ENCODE data around the gene IFNGR2. TPM values are rescaled to one million over a fixed set of nuclear protein-coding genes. Genes with fewer than 3 reads are reported as not detected.

Gene IFNGR2
- total and polyA plus RNA-seq, 4 donors, result 58.6 to 198 (median 71.6) TPM

DNA sequence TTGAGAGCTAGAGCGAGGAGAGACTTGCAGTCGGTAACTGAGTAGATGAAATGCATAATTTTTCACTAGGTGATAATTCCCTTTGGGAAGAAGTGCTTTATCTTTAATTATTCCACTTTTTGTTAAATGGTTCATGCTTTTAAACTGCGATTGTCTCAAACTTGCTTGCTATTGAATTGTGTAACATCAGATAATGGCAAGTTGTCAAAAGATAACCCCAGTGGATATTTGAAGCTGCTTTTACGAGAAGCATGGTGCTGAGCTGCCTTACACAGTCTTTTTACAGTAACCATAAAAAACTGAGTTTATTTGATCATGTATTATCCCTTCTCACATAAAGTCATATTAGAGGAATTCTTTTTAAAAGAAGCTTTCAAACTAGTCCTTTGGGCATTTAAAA is 46.4 kb downstream of the IFNGR2 start:
- no peak overlapping the region for H3K9ac ChIP-seq (ENCODE audit: insufficient read depth in 1 of 2, low read length in 2 of 2)
- peaks cover 6 to 15% (median 7%) of the 10 kb centered on the region in 4 donors for H3K36me3 ChIP-seq (ENCODE audit: control insufficient read depth in 4 of 4, insufficient read depth in 4 of 4, low read length in 4 of 4)
- peaks cover 0 to 4% (median 2%) of the 10 kb centered on the region in 5 donors for H3K4me1 ChIP-seq (ENCODE audit: control insufficient read depth in 5 of 5, insufficient read depth in 5 of 5, low read length in 5 of 5)
- 91% methylated on average over 4 of the region's 4 CpGs for WGBS, 2 donors
- ATAC-seq (ENCODE audit: insufficient read depth, low FRiP score), result no peak
- no peaks in the 10 kb centered on the region for H3K27me3 ChIP-seq (ENCODE audit: control insufficient read depth in 3 of 3, insufficient read depth in 3 of 3, low read length in 2 of 3)
- H3K27ac ChIP-seq (ENCODE audit: low read depth in 1 of 2, low read length in 1 of 2), result no peak overlapping the region
- H3K4me3 ChIP-seq, result no peak overlapping the region
- H3K9me3 ChIP-seq (ENCODE audit: control insufficient read depth in 4 of 4, insufficient read depth in 3 of 4, low read length in 3 of 4), result no peaks in the 10 kb centered on the region
- DNase-seq, result peak in 1 of 3 donors; percentile 12
- TF ChIP-seq, protein P1, sequence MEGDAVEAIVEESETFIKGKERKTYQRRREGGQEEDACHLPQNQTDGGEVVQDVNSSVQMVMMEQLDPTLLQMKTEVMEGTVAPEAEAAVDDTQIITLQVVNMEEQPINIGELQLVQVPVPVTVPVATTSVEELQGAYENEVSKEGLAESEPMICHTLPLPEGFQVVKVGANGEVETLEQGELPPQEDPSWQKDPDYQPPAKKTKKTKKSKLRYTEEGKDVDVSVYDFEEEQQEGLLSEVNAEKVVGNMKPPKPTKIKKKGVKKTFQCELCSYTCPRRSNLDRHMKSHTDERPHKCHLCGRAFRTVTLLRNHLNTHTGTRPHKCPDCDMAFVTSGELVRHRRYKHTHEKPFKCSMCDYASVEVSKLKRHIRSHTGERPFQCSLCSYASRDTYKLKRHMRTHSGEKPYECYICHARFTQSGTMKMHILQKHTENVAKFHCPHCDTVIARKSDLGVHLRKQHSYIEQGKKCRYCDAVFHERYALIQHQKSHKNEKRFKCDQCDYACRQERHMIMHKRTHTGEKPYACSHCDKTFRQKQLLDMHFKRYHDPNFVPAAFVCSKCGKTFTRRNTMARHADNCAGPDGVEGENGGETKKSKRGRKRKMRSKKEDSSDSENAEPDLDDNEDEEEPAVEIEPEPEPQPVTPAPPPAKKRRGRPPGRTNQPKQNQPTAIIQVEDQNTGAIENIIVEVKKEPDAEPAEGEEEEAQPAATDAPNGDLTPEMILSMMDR (IDR thresholded peaks at IDR 0.05; ENCODE audit: control extremely low read depth, extremely low read depth), result no peak

DNA sequence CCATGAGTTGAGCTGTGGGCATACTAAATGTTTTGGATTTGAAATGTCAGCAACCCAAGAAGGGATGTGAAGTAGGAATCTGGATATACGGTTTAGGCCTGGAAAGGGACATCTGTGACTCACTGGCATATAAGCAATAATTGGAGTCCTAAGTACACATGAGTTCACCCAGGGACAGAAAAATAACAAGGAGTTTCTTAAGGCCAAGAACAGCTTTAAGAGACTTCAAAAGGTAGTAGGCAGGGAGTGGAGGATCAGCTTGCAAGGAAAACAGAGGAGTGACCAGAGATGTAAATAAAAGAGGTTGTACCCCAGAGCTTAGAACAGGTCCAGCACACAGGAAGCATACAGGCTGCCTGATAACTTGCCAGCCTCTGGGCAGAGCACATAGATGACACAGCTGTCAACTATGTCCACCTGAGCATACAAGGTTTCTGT is 48.4 kb downstream of the IFNGR2 start:
- no peaks in the 10 kb centered on the region for H3K27me3 ChIP-seq (ENCODE audit: control insufficient read depth in 3 of 3, insufficient read depth in 3 of 3, low read length in 2 of 3)
- no peaks in the 10 kb centered on the region for H3K4me1 ChIP-seq (ENCODE audit: control insufficient read depth in 5 of 5, insufficient read depth in 5 of 5, low read length in 5 of 5)
- 75 to 84% methylated on average over 1 of the region's 1 CpG for WGBS, 2 donors
- H3K36me3 ChIP-seq (ENCODE audit: control insufficient read depth in 4 of 4, insufficient read depth in 4 of 4, low read length in 4 of 4), result peaks cover 9 to 17% (median 10%) of the 10 kb centered on the region in 4 donors
- H3K4me3 ChIP-seq, result no peak overlapping the region
- H3K27ac ChIP-seq (ENCODE audit: low read depth in 1 of 2, low read length in 1 of 2), result no peak overlapping the region
- H3K9ac ChIP-seq (ENCODE audit: insufficient read depth in 1 of 2, low read length in 2 of 2), result no peak overlapping the region
- no peak for ATAC-seq (ENCODE audit: insufficient read depth, low FRiP score)
- no peaks in the 10 kb centered on the region for H3K9me3 ChIP-seq (ENCODE audit: control insufficient read depth in 4 of 4, insufficient read depth in 3 of 4, low read length in 3 of 4)
- DNase-seq, result no peak
- TF ChIP-seq, protein P1 (IDR thresholded peaks at IDR 0.05; ENCODE audit: control extremely low read depth, extremely low read depth), result no peak

DNA sequence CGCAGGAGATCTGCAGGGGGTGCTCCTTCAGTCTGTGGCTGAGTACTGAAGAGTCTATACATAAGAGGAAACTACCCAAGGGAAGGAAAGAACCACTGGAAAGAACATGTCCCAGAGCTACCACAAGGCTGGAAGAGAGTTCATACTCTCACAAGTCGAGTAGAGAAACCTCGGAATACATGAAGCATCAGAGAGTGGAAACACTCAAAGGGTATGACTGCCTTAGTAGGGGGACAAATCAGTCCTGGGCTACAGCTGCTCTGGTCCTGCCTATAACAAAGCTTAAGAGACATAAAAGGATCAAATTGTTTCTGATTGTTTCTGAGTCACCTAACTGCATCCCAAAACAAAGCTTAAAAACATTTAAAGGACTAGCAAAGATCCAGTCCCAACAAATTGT is 49.1 kb downstream of the IFNGR2 start:
- Histone ChIP-seq H3K9me3 (ENCODE audit: control insufficient read depth in 4 of 4, insufficient read depth in 3 of 4, low read length in 3 of 4) (no peaks in the 10 kb centered on the region), H3K4me3 (no peak overlapping the region), H3K27me3 (ENCODE audit: control insufficient read depth in 3 of 3, insufficient read depth in 3 of 3, low read length in 2 of 3) (no peaks in the 10 kb centered on the region), H3K36me3 (ENCODE audit: control insufficient read depth in 4 of 4, insufficient read depth in 4 of 4, low read length in 4 of 4) (peaks cover 8 to 13% (median 11%) of the 10 kb centered on the region in 4 donors), H3K4me1 (ENCODE audit: control insufficient read depth in 5 of 5, insufficient read depth in 5 of 5, low read length in 5 of 5) (no peaks in the 10 kb centered on the region), H3K27ac (ENCODE audit: low read depth in 1 of 2, low read length in 1 of 2) (no peak overlapping the region), H3K9ac (ENCODE audit: insufficient read depth in 1 of 2, low read length in 2 of 2) (no peak overlapping the region)
- 89 to 92% methylated on average over 3 of the region's 3 CpGs for WGBS, 2 donors
- DNase-seq (no peak), ATAC-seq (ENCODE audit: insufficient read depth, low FRiP score) (no peak)
- TF ChIP-seq, protein P1 (IDR thresholded peaks at IDR 0.05; ENCODE audit: control extremely low read depth, extremely low read depth), result no peak

Measured in lung (tissue), 12 donors.